ENCODE measurements around the gene AGR2. TPM values are rescaled to one million over a fixed set of nuclear protein-coding genes. Genes with fewer than 3 reads are reported as not detected.

Gene AGR2
- total RNA-seq, 1 experiment from 2014 or later, result not detected

Other genes with a start within 250 kb of the AGR2 start
- 34.8 and 39.2 TPM in 2 replicates for gene ANKMY2, start 159.2 kb downstream of the AGR2 start, total RNA-seq (2014; rRNA removed; shearing (Covaris generic))
- gene BZW2, start 158.8 kb downstream of the AGR2 start, total RNA-seq (2014; rRNA removed; shearing (Covaris generic)), result 95.2 and 102 TPM in 2 replicates
- 66.5 and 75.5 TPM in 2 replicates for gene TSPAN13, start 51.2 kb downstream of the AGR2 start, total RNA-seq (2014; rRNA removed; shearing (Covaris generic))
- not detected in 2 replicates for gene AGR3, start 77.0 kb upstream of the AGR2 start, total RNA-seq (2014; rRNA removed; shearing (Covaris generic))

Data from M059J (cell line).